ENCODE results near the gene AKR1D1.

DNA sequence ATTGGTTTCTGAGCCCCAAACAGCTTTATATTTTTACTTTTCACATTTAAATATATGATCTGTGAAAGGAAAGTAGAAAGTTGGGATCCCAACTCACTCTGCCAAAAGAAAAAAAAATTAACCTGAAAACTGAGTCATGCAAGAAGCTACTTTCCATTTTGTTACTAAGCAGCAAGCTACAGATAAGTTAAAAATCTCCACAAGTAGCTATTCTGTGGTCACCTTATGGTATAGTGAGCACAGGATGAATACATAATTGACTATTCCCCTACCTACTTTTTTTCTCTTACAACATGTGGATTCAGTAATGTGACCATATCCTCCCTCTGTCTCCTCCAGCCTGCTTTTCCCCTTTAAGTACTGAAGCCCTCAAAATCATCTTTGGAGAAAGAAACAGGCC lies 44.1 kb upstream of the AKR1D1 start:
- TF ChIP-seq CTCF (IDR thresholded peaks at IDR 0.05), result no peak
- no peak for TF ChIP-seq POLR2A (IDR thresholded peaks at IDR 0.05)
